HepG2 (cell line): Measurements from ENCODE around the gene KCNQ5. TPM values are rescaled to one million over a fixed set of nuclear protein-coding genes. Genes with fewer than 3 reads are reported as not detected.

Experiments used
- ATAC-seq: fragments of 200-7000 bp; cut with Tn5 transposase; 3 replicates; pipeline ENCODE4 v1.9.1; 2020; ENCODE audit warnings: mild to moderate bottlenecking, moderate library complexity
- BruUV-seq: library from RNA; stranded (reverse); fragments of 400-500 nt; replicated peaks from 2 replicates; lab custom pipeline; 2021; lab: Mats Ljungman, UMichigan
- CTCF ChIA-PET: fragments of 300-600 bp; formaldehyde crosslinking; extraction: SDS; loops from one replicate; lab custom pipeline; 2021; ENCODE audit warnings: low total read pairs, inconsistent platforms, low intra/inter-chr PET ratio; lab: Yijun Ruan, JAX
- POLR2A ChIA-PET: fragments of 350-600 bp; sonication (Branson Sonifier 250); formaldehyde crosslinking; loops from one replicate; lab custom pipeline; 2020; ENCODE audit warnings: antibody characterized with exemption, inconsistent platforms; lab: Yijun Ruan, JAX
- DNase-seq: peaks from one replicate; pipeline ENCODE4 v3.0.0-alpha.2; 2015; ENCODE audit warnings: low spot score
- FAIRE-seq: peaks from 3 replicates; lab custom pipeline; 2011; peaks lifted over from hg19 to GRCh38; lab: Jason Lieb, UNC
- H2AFZ ChIP-seq: one replicate; pipeline ENCODE4 v1.6.1; 2011; ENCODE audit warnings: low read length, inconsistent platforms
- H3K27ac ChIP-seq: fragments of 300-600 bp; 3 replicates; pipeline ENCODE4 v1.8.0; 2011; ENCODE audit warnings: mixed run types, mild to moderate bottlenecking, mixed read lengths, low read length, inconsistent platforms; ENCODE audit not compliant: insufficient read depth; ENCODE audit errors: extremely low read length
- H3K27me3 ChIP-seq, 2 experiments: fragments of 200-600 bp in 1 of 2; 2 replicates in 1 of 2; 3 replicates in 1 of 2; pipeline versions ENCODE4 v1.6.0 to v1.8.0; 2011; ENCODE audit warnings: low read length in 2 of 2, mild to moderate bottlenecking in 2 of 2, moderate library complexity in 2 of 2, inconsistent platforms in 1 of 2; ENCODE audit not compliant: insufficient read depth in 2 of 2, control insufficient read depth in 1 of 2
- H3K36me3 ChIP-seq, 2 experiments: fragments of 200-600 bp in 1 of 2; replicated peaks in 1 of 2; 2 replicates in 1 of 2; 3 replicates in 1 of 2; pipeline versions ENCODE4 v1.5.1 to v1.8.0; 2011; ENCODE audit warnings: low read length in 2 of 2, inconsistent platforms in 1 of 2; ENCODE audit not compliant: insufficient read depth in 2 of 2, control insufficient read depth in 1 of 2
- H3K4me1 ChIP-seq: 2 replicates; pipeline ENCODE4 v1.5.1; 2012; ENCODE audit warnings: low read length, inconsistent platforms; ENCODE audit not compliant: insufficient read depth
- H3K4me2 ChIP-seq: 2 replicates; pipeline ENCODE4 v1.6.0; 2011; ENCODE audit warnings: low read depth, low read length, inconsistent platforms
- H3K4me3 ChIP-seq, 3 experiments: fragments of 200-600 bp in 1 of 3; sonication (generic), shearing (Covaris generic) in 1 of 3; replicated peaks in 1 of 3; 2 replicates each; pipeline ENCODE4 v1.5.1; 2011 to 2016; ENCODE audit warnings: low read length in 3 of 3, inconsistent platforms in 2 of 3, low read depth in 2 of 3, mild to moderate bottlenecking in 2 of 3, control low read depth in 1 of 3, mixed read lengths in 1 of 3; ENCODE audit not compliant: insufficient read depth in 1 of 3
- H3K79me2 ChIP-seq: one replicate; pipeline ENCODE4 v1.6.1; 2011; ENCODE audit warnings: low read length, inconsistent platforms; ENCODE audit not compliant: insufficient read depth
- H3K9ac ChIP-seq: 2 replicates; pipeline ENCODE4 v1.6.0; 2011; ENCODE audit warnings: mild to moderate bottlenecking, low read depth, low read length, inconsistent platforms; ENCODE audit not compliant: insufficient read depth
- H3K9me3 ChIP-seq: 2 replicates; pipeline ENCODE4 v1.5.1; 2012; ENCODE audit warnings: mild to moderate bottlenecking, low read length
- H4K20me1 ChIP-seq: 2 replicates; pipeline ENCODE4 v1.6.0; 2011; ENCODE audit warnings: inconsistent platforms, mild to moderate bottlenecking, low read length, moderate library complexity; ENCODE audit not compliant: insufficient read depth
- CBX5 ChIP-seq: sonication (generic); formaldehyde crosslinking; IDR thresholded peaks from 2 replicates; pipeline ENCODE4 v1.4.0; 2020; ENCODE audit warnings: missing genetic modification reagents, borderline replicate concordance
- CERS6 ChIP-seq: sonication (generic); formaldehyde crosslinking; IDR thresholded peaks from 2 replicates; pipeline ENCODE4 v1.5.0; 2020; ENCODE audit warnings: missing genetic modification reagents
- JUN ChIP-seq: sonication (generic); formaldehyde crosslinking; IDR thresholded peaks from 2 replicates; pipeline ENCODE4 v1.4.0; 2020; ENCODE audit warnings: mild to moderate bottlenecking, missing genetic modification reagents
- LRRFIP1 ChIP-seq: sonication (generic); formaldehyde crosslinking; conservative IDR thresholded peaks from 2 replicates; pipeline ENCODE4 v1.4.0; 2020; ENCODE audit warnings: missing genetic modification reagents
- MBNL3 ChIP-seq: fragments of 250-450 bp; sonication (Bioruptor Pico); conservative IDR thresholded peaks from 2 replicates; pipeline ENCODE4 v1.8.0; 2022; ENCODE audit warnings: mild to moderate bottlenecking, inconsistent platforms
- NPAS2 ChIP-seq: sonication (generic); formaldehyde crosslinking; IDR thresholded peaks from 2 replicates; pipeline ENCODE4 v1.8.0; 2022; ENCODE audit warnings: mild to moderate bottlenecking, missing genetic modification reagents, borderline replicate concordance
- SKIL ChIP-seq: sonication (generic); formaldehyde crosslinking; IDR thresholded peaks from 2 replicates; pipeline ENCODE4 v1.8.0; 2022; ENCODE audit warnings: missing genetic modification reagents, mild to moderate bottlenecking, moderate library complexity, borderline replicate concordance
- XRCC5 ChIP-seq: fragments of 200-400 bp; formaldehyde crosslinking; optimal IDR thresholded peaks from 2 replicates; pipeline ENCODE3; 2017; ENCODE audit warnings: mild to moderate bottlenecking, low read length
- ZNF160 ChIP-seq: sonication (generic); formaldehyde crosslinking; IDR thresholded peaks from 2 replicates; pipeline ENCODE4 v1.8.0; 2022; ENCODE audit warnings: mild to moderate bottlenecking, inconsistent platforms, missing genetic modification reagents
- ZNF20 ChIP-seq: sonication (generic); formaldehyde crosslinking; IDR thresholded peaks from 2 replicates; pipeline ENCODE4 v1.4.0; 2020; ENCODE audit warnings: mild to moderate bottlenecking, moderate library complexity, missing genetic modification reagents
- ZNF709 ChIP-seq: sonication (generic); formaldehyde crosslinking; IDR thresholded peaks from 2 replicates; pipeline ENCODE4 v1.5.0; 2020; ENCODE audit warnings: mild to moderate bottlenecking, missing genetic modification reagents
- ZNF773 ChIP-seq: sonication (generic); formaldehyde crosslinking; IDR thresholded peaks from 2 replicates; pipeline ENCODE4 v1.4.0; 2020; ENCODE audit warnings: missing genetic modification reagents, borderline replicate concordance
- WGBS: methylation state at CpG from one replicate; pipeline ENCODE4 v1.1.6; 2017; ENCODE audit warnings: low lambda C conversion rate; 5-methylcytosine and 5-hydroxymethylcytosine counted together
- in situ Hi-C: cut with HindIII; loops from 2 replicates; pipeline ENCODE4 v1.10.0; 2017; ENCODE audit warnings: low pct_unique_long_range_greater_than_20kb; ENCODE audit not compliant: extremely low pct_ligation_motif_present
- intact Hi-C: fragments of 100-400 bp; cut with micrococcal nuclease; formaldehyde crosslinking; loops from one replicate; pipeline ENCODE4 v1.10.0; 2022; ENCODE audit not compliant: unreplicated experiment
- polyA plus RNA-seq, 8 experiments: library from polyadenylated mRNA; depleted of rRNA in 3 of 8; stranded (reverse) in 7 of 8; unstranded in 1 of 8; fragments of >200 nt; fragmentation: Illumina TruSeq in 4 of 8; extraction: Trizol in 4 of 8; gene quantifications; 2 replicates each; pipeline versions ENCODE4 v1.2.1 to v1.2.3, GENCODE V29; 2011 to 2016; ENCODE audit warnings: low read depth in 4 of 8, missing spikeins in 1 of 8, mixed read lengths in 1 of 8; ENCODE audit not compliant: insufficient read depth in 1 of 8
- total RNA-seq, 5 experiments: library from RNA; depleted of rRNA; stranded (reverse); fragments of >200 nt; fragmentation: Illumina TruSeq; extraction: Trizol; gene quantifications; 2 replicates each; pipeline ENCODE4 v1.2.3, GENCODE V29; 2016; ENCODE audit warnings: low read depth in 1 of 5

The KCNQ5 gene
- total and polyA plus RNA-seq, 2 of the 13 experiments (the other 11 are each of a cell fraction or from before 2014, with no cell fraction given), result 0.04 TPM; not detected in 1

- Histone ChIP-seq H3K4me1 (no peaks in the 10 kb centered on the region), H3K9me3 (no peaks in the 10 kb centered on the region), H3K27me3 (peaks cover 0 to 9% of the 10 kb centered on the region in 2 experiments; a peak in 3 of 5 replicates), H3K9ac (no peak overlapping the region), H2AFZ (no peak overlapping the region), H3K4me3 (no peak overlapping the region), H3K27ac (no peak overlapping the region), H3K4me2 (no peak overlapping the region), H4K20me1 (no peaks in the 10 kb centered on the region), H3K79me2 (no peaks in the 10 kb centered on the region), H3K36me3 (no peaks in the 10 kb centered on the region)
- in situ Hi-C loops, result no loop called here
- no peak for TF ChIP-seq CBX5 (CRISPR knock-in tag)
- no TSS peak for BruUV-seq
- ChIA-PET CTCF (no interaction called here), POLR2A (no interaction called here)
- DNase-seq (no peak), ATAC-seq (no peak), FAIRE-seq (no peak)
- 7% methylated on average over 4 of the region's 4 CpGs for WGBS
- intact Hi-C loops, result no loop called here
Measured at GRCh38 chr6:73169111-73169510, 547.2 kb downstream of the KCNQ5 start.

- ChIA-PET POLR2A (no interaction called here), CTCF (no interaction called here)
- Histone ChIP-seq H3K27me3 (peaks cover 0 to 9% of the 10 kb centered on the region in 2 experiments; a peak in 3 of 5 replicates), H3K36me3 (no peaks in the 10 kb centered on the region), H3K79me2 (no peaks in the 10 kb centered on the region), H3K27ac (no peak overlapping the region), H2AFZ (no peak overlapping the region), H4K20me1 (no peaks in the 10 kb centered on the region), H3K9ac (no peak overlapping the region), H3K4me1 (no peaks in the 10 kb centered on the region), H3K9me3 (no peaks in the 10 kb centered on the region), H3K4me3 (no peak overlapping the region), H3K4me2 (no peak overlapping the region)
- no peak for FAIRE-seq
- 13% methylated on average over 5 of the region's 5 CpGs for WGBS
- intact Hi-C loops, result no loop called here
- no peak for DNase-seq
- ATAC-seq, result no peak
- in situ Hi-C loops, result no loop called here
- no TSS peak for BruUV-seq
- TF ChIP-seq SKIL (CRISPR knock-in tag) (no peak), LRRFIP1 (no peak), ZNF160 (no peak), NPAS2 (CRISPR knock-in tag) (no peak), CERS6 (CRISPR knock-in tag) (no peak), ZNF773 (no peak), JUN (CRISPR knock-in tag) (no peak), ZNF20 (no peak), ZNF709 (no peak), XRCC5 (no peak), MBNL3 (CRISPR knock-in tag) (no peak)
Measured at GRCh38 chr6:73169633-73170032, 547.8 kb downstream of the KCNQ5 start.
